Gastroesophageal sphincter (tissue), 4 donors: ENCODE results near the gene MEAF6. TPM values are rescaled to one million over a fixed set of nuclear protein-coding genes. Genes with fewer than 3 reads are reported as not detected.
"Not testable (repeated sequence)": the region's sequence is repeated elsewhere in the genome, so short reads cannot be mapped to it uniquely, and the experiment has no call there.

Experiments
- ATAC-seq: fragments of 150-250 bp; one replicate; pipeline ENCODE4 v1.9.1; 2016; ENCODE audit warnings: mild to moderate bottlenecking, moderate library complexity
- H3K27ac ChIP-seq, 4 donors: fragments of 200-600 bp; sonication (generic) in 3 of 4; 1 replicate in 3 of 4; 2 replicates in 1 of 4; pipeline ENCODE4 v1.5.1; 2016 to 2019
- H3K27me3 ChIP-seq: fragments of 200-600 bp; sonication (generic); one replicate; pipeline ENCODE4 v1.5.1; 2019
- H3K36me3 ChIP-seq, 2 donors: fragments of 200-600 bp; sonication (generic); one replicate each; pipeline ENCODE4 v1.5.1; 2019; ENCODE audit warnings: control low read depth in 1 of 2
- H3K4me1 ChIP-seq, 3 donors: fragments of 200-600 bp; sonication (generic); 1 replicate in 2 of 3; 2 replicates in 1 of 3; pipeline ENCODE4 v1.5.1; 2016 to 2019; ENCODE audit warnings: control low read depth in 2 of 3
- H3K4me3 ChIP-seq, 2 donors: fragments of 200-600 bp; sonication (generic); one replicate each; pipeline ENCODE4 v1.5.1; 2019; ENCODE audit warnings: mild to moderate bottlenecking in 1 of 2, moderate library complexity in 1 of 2
- H3K9me3 ChIP-seq, 3 donors: fragments of 200-600 bp; sonication (generic); one replicate each; pipeline ENCODE4 v1.5.1; 2017 to 2019; ENCODE audit warnings: control low read depth in 2 of 3
- EP300 ChIP-seq: sonication (generic); formaldehyde crosslinking; IDR thresholded peaks from one replicate; pipeline ENCODE4 v1.6.1; 2017; ENCODE audit warnings: antibody characterized with exemption, mild to moderate bottlenecking
- POLR2A ChIP-seq, 2 donors: fragments of 450-650 bp; IDR thresholded peaks; one replicate each; pipeline ENCODE4 v1.6.1; 2017; ENCODE audit warnings: antibody characterized with exemption in 2 of 2, mild to moderate bottlenecking in 2 of 2, moderate library complexity in 1 of 2
- POLR2AphosphoS5 ChIP-seq: sonication (generic); formaldehyde crosslinking; IDR thresholded peaks from one replicate; pipeline ENCODE4 v1.6.1; 2017; ENCODE audit warnings: antibody characterized with exemption
- WGBS, 2 donors: methylation state at CpG; one replicate each; pipeline ENCODE4 v1.1.5; 2018; ENCODE audit warnings: low coverage in 1 of 2; 5-methylcytosine and 5-hydroxymethylcytosine counted together
- total RNA-seq, 4 donors: library from RNA; depleted of rRNA; stranded (reverse); fragments of >200 nt; gene quantifications; one replicate each; pipeline ENCODE4 v1.1.0, GENCODE V29; 2016
- TF ChIP-seq, protein P1 (sequence below), 4 experiments: fragments of 200-600 bp in 2 of 4; fragments of 450-650 bp in 2 of 4; sonication (generic) in 1 of 4; IDR thresholded peaks; one replicate each; pipeline ENCODE4 v1.5.1; 2017 to 2019; ENCODE audit warnings: antibody characterized with exemption in 4 of 4, mild to moderate bottlenecking in 2 of 4, moderate library complexity in 2 of 4

Gene MEAF6
- total RNA-seq, 4 donors from 2014 or later = 89.7 to 129 (median 100) TPM

DNA sequence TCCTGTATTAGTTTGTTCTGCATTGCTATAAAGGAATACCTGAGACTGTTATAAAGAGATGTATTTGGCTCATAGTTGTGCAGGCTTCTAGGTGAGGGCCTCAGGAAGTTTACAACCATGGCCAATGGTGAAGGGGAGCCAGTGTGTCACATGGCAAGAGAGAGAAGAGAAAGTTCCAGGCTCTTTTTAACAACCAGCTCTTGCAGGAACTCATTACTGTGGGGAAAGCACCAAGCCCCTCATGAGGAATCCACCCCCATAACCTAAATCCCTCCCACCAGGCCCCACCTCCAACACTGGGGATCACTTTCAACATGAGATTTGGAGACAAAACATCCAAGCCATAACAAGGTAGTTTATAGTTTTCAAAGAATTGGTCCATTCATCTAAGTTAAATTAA is 5.0 kb upstream of the MEAF6 start:
- Histone ChIP-seq H3K36me3 (no peaks in the 10 kb centered on the region), H3K4me1 (peaks cover 0 to 5% (median 0%) of the 10 kb centered on the region in 3 donors), H3K27me3 (peaks cover 3% of the 10 kb centered on the region), H3K4me3 (no peak overlapping the region), H3K9me3 (no peaks in the 10 kb centered on the region), H3K27ac (no peak overlapping the region)
- TF ChIP-seq POLR2AphosphoS5 = no peak
- ATAC-seq = no peak

DNA sequence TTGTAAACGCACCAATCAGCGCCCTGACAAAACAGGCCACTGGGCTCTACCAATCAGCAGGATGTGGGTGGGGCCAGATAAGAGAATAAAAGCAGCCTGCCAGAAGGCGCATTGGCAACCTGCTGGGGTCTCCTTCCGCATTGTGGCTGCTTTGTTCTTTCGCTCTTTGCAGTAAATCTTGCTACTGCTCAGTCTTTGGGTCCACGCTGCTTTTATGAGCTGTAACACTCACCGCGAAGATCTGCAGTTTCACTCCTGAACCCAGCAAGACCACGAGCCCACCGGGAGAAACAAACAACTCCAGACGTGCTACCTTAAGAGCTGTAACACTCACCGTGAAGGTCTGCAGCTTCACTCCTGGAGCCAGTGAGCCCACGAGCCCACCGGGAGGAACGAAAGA is 4.4 kb upstream of the MEAF6 start:
- H3K4me3 ChIP-seq, H3K4me1 ChIP-seq, H3K27ac ChIP-seq, H3K36me3 ChIP-seq, H3K27me3 ChIP-seq, H3K9me3 ChIP-seq, ATAC-seq: not testable (repeated sequence)
- WGBS, 2 donors = 52 to 100% methylated on average over 2 of the region's 15 CpGs

DNA sequence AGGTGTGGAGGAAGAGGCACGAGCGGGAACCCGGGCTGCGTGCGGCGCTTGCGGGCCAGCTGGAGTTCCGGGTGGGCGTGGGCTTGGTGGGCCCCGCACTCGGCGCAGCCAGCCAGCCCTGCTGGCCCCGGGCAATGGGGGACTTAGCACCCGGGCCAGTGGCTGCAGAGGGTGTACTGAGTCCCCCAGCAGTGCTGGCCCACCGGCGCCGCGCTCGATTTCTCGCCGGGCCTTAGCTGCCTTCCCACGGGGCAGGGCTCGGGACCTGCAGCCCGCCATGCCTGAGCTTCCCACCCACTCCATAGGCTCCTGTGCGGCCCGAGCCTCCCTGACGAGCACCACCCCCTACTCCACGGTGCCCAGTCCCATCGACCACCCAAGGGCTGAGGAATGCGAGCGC is 3.7 kb upstream of the MEAF6 start:
- H3K9me3 ChIP-seq, ATAC-seq, H3K27ac ChIP-seq, H3K27me3 ChIP-seq, H3K36me3 ChIP-seq, H3K4me3 ChIP-seq: not testable (repeated sequence)
- H3K4me1 ChIP-seq = peaks cover 0 to 11% (median 0%) of the 10 kb centered on the region in 3 donors
- WGBS, 2 donors = no CpG with 5 or more reads among the region's 31 CpGs

DNA sequence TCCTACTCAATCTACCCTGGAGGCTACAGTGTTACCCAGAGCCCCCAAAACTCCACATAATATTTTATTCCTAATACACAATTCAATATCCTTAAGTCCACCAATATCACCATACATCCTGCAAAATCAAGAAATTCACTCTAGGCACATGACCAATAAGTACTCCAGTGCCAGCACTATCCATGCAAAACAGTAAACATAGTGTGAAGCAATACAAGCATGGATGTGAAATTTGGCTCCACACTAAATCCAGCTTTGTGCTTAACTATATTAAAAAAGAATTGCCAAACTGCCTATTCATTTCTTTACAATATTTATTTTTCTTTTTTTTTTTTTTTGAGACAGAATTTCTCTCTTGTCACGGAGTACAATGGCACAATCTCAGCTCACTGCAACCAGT is 3.0 kb upstream of the MEAF6 start:
- H3K27ac ChIP-seq = no peak overlapping the region
- no peak overlapping the region for H3K4me3 ChIP-seq
- peaks cover 0 to 18% (median 0%) of the 10 kb centered on the region in 3 donors for H3K4me1 ChIP-seq
- H3K36me3 ChIP-seq = peaks cover 0 to 3% of the 10 kb centered on the region in 2 donors
- 43 to 83% methylated on average over 1 of the region's 1 CpG for WGBS, 2 donors
- H3K9me3 ChIP-seq = no peaks in the 10 kb centered on the region
- ATAC-seq = no peak
- TF ChIP-seq POLR2AphosphoS5 (no peak), POLR2A (IDR thresholded peaks at IDR 0.05) (no peak), EP300 (no peak)
- TF ChIP-seq, protein P1, sequence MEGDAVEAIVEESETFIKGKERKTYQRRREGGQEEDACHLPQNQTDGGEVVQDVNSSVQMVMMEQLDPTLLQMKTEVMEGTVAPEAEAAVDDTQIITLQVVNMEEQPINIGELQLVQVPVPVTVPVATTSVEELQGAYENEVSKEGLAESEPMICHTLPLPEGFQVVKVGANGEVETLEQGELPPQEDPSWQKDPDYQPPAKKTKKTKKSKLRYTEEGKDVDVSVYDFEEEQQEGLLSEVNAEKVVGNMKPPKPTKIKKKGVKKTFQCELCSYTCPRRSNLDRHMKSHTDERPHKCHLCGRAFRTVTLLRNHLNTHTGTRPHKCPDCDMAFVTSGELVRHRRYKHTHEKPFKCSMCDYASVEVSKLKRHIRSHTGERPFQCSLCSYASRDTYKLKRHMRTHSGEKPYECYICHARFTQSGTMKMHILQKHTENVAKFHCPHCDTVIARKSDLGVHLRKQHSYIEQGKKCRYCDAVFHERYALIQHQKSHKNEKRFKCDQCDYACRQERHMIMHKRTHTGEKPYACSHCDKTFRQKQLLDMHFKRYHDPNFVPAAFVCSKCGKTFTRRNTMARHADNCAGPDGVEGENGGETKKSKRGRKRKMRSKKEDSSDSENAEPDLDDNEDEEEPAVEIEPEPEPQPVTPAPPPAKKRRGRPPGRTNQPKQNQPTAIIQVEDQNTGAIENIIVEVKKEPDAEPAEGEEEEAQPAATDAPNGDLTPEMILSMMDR (IDR thresholded peaks at IDR 0.05) = no peak
- peaks cover 3% of the 10 kb centered on the region for H3K27me3 ChIP-seq

DNA sequence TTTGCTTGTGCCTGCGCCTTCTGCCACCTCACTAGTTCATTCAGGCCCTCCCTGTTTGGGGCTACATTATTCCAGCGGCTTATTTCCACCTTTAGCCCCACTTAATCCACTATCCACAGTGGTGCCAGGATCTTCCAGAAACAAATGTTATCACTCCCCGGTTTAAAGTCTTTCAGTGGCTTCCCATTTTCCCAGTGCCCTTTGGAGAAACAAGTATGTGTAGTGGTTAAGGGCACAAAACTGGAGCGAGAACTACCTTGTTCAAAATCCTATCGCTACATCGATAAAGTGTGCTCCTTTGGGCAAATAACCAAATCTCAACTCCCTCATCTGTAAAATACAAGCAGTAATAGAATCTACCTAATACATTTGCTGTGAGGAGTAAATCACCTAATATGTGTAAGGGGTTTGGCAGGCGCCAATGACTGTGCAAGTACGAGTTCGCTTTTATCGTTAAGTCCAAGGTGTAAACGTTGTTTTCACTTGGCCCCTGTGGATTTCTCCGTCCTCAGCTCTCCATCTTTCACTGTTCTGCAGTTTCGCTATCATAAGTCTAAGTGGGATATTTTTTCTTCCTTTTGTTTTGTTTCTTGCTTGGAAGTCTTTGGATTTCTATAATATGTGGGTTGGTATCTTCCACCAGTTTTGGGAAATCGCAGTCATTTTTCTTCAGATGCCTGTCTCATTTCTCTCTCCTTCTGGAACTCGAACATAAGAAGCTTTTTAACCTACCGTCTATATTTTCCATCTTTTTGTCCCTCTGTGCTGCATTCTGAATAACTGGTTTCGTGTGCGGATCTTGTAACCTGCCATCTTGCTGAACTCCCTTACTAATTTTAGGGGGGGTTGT is 844 bp upstream of the MEAF6 start:
- no peak for ATAC-seq
- Histone ChIP-seq H3K36me3 (peaks cover 0 to 19% of the 10 kb centered on the region in 2 donors), H3K27ac (peak overlapping the region; percentile 80 to 99 (median 96)), H3K27me3 (peaks cover 3% of the 10 kb centered on the region), H3K4me1 (peaks cover 0 to 30% (median 0%) of the 10 kb centered on the region in 3 donors), H3K4me3 (peak overlapping the region; percentile 85 to 87), H3K9me3 (no peaks in the 10 kb centered on the region)
- TF ChIP-seq, protein P1 (IDR thresholded peaks at IDR 0.05) = no peak
- TF ChIP-seq EP300 = no peak
- TF ChIP-seq POLR2AphosphoS5 = no peak
- TF ChIP-seq POLR2A (IDR thresholded peaks at IDR 0.05) = no peak
- WGBS, 2 donors = 55 to 74% methylated on average over 13 to 18 of the region's 18 CpGs

DNA sequence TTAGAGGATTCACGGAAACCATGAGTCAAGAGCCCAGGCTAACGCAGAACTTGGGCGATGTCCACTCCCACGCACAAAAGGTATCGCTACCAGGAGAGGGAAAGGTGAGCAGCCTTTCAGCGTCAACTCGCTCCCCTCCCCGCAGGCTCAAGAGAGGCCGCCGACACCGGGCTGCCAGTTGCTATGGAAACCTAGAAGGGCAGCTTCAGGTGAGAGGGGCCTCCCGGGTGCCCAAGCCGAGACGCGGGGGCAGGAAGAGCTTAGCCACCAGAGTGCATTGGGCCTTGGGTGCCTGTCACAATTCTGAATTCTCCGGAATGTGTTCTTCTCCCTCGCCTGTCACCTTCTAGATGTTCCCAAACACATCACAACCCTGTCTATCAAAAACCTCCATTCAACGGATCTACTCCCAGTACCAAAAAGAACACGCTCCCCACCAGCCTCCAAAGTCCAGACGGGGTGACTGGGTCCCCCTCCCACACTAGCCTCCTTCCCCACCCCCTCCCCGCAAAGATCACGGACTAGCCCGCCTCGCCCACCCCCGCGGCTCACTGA is 694 bp downstream of the MEAF6 start:
- peaks cover 0 to 34% of the 10 kb centered on the region in 2 donors for H3K36me3 ChIP-seq

More for the DNA sequence above, 694 bp downstream of the MEAF6 start:
- Histone ChIP-seq H3K27me3 (no peaks in the 10 kb centered on the region), H3K9me3 (no peaks in the 10 kb centered on the region), H3K4me3 (peak overlapping the region; percentile 85 to 87), H3K27ac (peak overlapping the region; percentile 80 to 99 (median 96)), H3K4me1 (peaks cover 0 to 30% (median 0%) of the 10 kb centered on the region in 3 donors)
- TF ChIP-seq POLR2A (IDR thresholded peaks at IDR 0.05) = no peak
- TF ChIP-seq POLR2AphosphoS5 = no peak
- TF ChIP-seq, protein P1 (IDR thresholded peaks at IDR 0.05) = no peak
- no peak for TF ChIP-seq EP300
- ATAC-seq = no peak
- WGBS, 2 donors = 5% methylated on average over 14 to 16 of the region's 26 CpGs
